ENCODE data around the gene LRRC26.

The LRRC26 gene

DNA sequence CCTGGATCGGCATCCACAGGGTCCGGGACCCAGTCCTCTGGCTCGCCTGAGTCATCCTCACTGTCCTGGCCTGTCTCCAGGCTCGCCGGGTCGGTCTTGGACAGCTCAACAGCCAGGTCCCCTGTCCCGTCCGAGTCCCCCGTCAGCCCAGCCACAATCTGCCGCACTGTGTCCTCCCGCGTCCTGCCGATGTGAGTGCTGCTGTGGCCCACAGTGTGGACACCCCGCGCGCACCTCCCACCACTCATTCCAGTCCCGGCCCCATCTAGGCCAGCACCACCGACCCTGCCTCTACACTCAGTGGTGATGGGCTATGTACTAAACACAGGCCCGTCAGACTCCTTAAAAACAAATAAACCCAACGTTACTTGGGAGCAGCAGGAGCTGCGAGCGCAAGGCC, 11.8 kb upstream of the LRRC26 start:
- no peak for DNase-seq

DNA sequence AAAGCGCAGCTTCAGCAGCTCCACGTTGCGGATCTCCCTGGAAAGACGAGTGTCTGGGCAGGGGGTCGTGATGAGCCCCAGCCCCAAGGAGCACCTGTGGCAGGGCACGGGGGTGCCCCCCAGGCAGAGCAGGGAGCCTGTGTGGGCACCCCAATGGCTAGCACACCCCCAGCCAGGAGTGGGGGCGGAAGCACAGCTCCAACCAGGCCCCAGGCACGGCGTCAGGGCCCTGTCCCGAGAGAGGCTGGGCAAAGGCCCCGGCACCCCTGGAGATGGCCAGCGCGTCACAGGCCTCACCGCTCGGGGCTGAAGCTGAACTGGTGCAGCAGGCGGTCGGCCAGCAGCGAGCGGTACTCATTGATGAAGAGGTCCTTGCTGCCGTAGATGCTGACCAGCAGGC, 10.6 kb upstream of the LRRC26 start:
- no peak for DNase-seq

DNA sequence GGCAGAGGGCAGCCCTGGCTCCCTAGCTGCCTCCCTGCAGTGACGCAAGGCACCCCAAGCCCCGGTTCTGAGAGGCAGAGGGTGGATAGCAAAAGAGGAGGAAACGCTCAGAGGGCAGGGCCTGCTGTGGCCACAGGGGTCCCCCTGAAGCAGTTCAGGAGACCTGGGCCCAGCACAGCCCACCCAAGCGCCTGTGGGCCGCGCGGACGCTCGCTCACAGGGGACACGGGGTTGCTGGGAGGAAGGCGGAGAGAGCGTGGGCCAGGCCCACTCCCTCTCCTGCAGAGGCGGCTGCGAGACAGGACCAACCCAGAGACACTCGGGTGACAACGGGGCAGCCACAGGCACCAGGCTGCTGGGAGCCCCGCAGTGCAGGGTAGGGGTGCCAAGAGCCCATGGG, 9.9 kb upstream of the LRRC26 start:
- DNase-seq: no peak

DNA sequence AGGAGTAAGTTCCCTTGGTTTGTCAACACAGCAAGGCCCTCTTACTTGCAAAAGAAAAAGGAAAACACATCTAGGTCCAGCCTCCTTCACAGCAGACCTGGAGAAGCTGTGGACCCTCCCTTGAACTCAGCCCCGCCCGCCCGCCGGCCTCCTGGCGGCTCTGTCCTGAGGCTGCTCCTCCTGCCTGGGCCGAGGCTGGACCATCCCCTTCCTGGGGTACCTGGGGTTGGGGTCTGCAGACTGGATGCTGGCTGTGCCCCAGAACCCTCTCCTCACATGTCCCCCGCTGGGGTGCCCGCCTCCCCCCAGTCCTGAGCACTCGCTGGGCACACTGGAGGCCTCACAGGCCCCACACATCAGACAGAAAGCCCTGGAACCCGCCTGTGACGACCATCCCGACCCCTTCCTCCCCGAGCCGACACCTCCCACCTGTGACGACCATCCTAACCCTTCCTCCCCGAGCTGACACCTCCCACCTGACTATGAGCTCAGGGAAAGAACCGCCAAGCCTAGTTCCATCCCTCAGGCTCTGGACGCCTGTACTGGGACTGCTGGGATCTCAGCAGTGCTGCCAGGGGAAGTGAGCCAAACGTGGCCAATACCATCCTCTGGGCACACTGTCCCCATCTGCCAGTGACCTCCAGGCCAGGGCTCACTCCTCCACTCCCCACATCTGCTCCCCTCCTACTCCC, 9.2 kb upstream of the LRRC26 start:
- DNase-seq: no peak

DNA sequence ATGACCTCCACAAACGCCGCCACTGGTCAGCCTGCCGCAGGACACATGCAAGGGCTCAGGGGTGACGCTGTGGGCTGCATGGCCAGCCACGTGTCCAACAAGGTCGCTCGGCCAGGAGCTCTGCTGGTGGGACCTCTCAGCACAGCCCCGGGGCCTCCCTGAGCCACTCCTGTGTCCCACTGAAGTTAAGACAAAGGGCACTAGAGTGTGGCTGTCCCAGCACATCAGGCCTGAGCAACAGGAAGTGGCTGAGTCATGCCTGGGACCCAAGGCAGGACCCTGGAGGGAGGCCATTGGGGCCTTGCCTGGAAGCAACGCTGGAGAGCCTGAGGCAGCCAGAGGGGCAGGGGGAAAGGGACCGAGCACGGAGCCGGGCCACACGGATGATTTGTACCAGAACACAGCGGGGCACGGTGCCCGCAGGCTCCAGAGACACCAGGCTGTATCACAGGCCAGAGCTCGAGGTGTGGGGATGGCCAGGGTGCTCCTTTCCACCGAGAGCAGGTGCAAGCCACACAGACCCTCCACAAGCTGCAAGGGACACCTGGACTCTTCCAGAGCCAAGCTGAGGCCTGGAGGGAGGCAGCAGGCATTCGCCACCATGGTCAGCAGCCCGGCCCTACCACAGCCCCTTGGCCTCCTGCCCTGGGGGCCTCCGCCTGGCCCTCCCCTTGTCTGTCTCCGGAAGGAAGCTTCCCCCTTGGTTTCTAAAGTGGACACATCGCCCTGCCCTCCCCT, 8.5 kb upstream of the LRRC26 start:
- DNase-seq: no peak

DNA sequence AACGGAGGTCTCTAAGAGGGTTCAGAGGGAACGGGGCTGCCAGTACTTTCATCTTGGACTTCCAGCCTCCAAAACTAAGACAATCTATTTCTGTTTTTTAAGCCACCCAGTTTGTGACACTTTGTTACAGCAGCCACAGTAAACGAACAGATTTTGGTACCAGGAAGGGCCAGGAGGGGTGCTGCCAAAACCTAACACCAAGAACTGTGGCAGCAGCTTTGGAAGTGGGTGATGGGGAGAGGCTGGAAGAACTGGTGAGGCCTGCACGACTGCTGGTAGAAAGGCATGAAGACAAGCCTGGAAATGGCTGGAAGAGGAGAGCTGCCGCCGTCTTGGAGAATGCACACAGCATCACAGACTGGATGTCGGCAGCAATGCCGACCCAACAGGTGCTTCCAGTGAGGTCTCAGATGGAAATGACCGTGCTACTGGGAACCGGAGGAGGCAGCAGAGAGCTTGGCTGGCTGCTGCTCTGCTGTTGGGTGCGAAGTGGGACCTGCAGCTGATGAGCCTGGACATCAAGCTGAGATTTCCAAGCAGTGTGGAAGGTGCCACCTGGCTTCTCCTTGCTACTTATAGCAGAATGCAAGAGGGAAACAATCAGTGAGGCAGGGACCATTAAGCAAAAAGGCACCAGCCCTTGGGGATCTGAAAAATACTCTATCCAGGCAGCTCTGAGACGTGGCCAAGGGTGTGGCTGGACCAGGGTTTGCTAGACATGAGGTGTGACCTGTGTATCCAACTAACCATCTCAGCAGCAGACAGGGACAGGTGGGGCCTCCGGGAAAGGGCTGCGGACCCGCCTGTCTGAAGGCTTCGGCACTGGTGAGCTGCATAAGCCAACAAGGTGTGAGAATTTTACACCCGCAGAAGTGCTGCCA, 6.7 kb upstream of the LRRC26 start:
- DNase-seq: peak; percentile 22 to 33

DNA sequence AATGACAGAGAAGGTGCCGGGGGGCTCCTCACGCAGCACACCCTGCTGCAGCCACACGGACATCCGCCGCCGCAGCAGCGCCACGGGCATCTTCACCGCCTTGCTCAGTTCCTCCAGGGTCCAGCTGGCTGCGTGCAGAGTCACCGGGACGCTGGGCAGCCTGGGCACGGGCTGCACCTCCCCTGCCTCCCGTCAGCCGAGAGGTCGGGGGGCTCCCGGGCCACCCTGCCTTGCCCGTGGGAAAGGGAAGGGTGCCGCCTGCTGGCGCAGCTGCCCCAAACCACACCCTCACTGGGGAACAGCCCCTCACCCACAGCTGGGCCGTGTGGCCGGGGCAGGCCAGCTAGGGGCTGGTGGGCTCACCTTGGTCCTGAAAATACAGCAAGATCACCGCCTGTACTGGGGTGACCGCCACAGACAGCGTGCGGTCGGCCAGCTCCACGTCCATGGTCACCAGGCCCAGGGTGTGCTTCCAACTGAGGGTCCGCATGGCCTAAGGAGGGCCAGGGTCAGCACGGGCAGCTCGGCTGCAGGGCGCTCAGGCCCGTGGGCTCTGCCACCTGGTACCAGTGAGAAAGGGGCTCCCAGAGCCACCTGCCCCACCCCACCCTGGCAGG, 5.6 kb upstream of the LRRC26 start:
- no peak for DNase-seq

DNA sequence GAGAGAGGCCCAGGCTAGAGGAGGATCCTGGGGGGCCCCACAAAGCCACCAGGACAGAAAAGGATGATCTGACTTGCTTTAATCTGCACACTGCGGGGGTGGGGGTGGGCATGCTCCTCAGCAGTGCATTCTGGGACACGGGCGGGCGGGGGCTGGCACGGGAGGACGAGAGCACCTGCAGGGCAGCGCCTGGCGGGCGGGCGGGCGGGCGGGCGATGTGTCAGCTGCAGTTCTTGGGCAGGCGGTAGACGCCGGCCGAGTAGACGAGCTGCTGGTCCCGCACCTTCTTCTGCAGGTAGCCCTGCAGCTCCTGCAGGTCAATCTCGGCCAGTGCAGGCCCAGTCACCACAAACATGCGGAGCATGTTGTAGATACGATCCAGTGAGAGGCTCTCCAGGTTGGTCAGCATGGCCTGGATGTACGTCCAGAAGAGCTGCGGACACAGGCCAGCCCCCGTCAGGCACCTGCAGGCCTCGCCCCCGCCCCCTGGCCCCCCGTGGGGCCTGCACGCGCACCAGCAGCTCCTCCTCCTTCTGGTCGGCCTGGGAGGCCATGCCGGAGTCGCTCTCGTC, 5.0 kb upstream of the LRRC26 start:
- DNase-seq: no peak

DNA sequence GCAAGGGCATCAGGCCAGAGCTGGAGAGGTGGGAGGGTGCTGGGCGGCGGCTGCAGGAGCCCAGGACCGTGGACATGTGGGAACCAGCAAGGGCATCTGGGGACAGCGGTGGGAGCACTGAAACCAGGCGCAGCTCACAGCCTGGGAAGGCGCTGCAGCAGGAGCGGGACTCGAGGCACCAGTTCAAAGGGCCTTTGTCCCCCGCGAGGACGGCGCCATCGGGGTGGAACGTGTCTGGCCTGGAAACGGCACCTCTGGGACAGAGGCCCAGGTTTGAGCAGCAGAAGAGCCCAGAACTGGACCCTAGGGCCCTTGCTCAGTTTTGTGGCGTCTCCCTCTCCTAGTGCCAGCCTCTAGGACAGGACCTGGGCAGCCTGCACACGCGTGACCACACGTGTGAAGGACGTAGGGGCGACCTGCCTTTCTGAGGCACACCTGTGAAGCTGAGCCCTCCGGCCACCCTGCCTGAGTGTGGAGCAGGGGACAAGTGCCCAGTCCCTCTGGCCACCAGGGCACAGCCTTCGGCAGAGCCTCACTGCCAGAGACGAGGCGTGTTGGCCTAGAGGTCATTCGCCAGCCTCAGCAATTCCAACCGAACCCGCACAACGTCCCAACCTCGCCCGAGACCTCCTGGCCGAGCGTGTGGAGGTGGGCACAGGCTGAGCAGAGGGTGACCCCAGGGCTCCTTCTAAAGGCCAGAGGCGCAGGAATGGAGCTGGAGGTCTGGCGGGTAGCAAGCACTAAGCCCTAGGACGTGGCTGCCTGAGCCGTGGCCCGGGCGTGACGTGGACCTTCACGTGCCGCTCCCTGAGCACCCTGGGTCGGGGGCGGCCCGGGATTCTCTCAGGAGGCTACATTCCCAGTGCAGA, 4.2 kb upstream of the LRRC26 start:
- no peak for DNase-seq

DNA sequence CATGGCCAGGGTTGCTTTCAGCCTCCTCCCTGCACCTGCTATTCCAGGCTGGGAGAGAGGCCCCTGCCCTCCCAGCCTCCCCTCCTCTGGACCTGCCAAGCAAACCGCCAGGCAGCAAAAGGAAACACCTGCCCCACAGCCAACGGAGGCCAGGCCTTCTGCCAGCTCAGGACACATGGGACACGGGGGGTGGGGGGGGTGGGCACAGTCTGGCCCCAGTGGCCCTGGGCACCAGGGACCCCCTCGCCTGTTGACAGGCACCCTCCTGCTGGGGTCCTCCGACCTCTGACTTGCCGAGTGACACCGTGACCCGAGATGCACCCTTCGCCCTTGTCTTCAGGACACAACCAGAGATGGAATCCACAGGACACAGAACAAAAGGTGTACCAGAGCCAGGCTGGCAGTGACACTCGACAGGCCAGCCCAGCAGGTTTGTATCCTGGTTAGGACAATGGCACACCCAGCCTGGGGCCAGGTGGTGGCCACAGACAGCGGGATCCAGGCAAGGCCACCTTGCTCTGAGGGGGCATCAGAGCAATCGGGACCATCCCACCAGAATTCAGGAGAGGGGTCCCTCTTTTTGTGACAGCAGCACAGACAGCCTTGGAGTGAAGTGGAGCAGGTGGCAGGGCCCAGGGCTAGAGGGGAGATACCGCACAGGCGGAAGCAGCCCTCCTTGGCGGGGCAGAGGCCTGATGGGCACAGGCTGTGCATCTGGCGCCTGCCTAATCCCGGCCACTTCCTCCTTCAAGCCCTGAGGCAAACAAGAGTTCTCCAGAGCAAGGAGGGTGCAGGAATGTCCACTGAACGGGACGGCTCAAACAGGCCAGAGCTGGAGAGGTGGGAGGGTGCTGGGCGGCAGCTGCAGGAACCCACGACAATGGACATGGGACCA, 3.3 kb upstream of the LRRC26 start:
- DNase-seq: no peak

DNA sequence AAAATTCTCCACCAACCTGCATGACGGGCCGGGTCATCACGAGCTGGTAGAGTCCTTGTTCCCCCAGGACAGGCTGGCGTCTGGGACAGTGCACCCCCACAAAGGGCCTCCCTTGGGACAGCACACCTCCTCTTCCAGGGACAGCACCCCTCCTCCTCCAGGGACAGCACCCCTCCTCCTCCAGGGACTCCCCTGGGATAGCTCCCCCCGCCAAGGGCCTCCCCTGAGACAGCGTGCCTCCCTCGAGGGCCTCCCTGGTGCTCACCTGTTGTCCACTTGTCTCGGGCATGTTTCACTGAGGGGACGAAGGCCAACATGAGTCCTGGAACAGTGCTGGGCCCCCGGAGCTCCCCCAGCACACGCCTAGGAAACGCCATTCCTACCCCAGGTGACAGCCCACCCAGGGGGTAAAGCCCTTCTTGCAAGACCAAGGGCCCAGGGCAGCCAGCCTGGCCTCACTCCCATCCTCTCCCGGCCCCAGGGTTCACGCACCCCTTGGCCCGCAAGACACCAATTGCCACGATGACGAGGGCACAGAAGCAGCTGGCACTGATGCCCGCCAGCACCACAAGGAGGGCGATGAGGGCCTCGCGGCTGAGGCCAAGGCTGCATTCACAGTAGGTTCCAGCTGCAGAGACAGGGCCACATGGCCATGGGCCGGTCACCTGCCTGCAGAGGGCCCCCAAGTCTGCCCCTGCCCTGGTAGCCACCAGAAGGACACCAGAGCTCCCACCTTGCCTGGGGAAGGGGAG, 1.5 kb upstream of the LRRC26 start:
- DNase-seq: no peak

DNA sequence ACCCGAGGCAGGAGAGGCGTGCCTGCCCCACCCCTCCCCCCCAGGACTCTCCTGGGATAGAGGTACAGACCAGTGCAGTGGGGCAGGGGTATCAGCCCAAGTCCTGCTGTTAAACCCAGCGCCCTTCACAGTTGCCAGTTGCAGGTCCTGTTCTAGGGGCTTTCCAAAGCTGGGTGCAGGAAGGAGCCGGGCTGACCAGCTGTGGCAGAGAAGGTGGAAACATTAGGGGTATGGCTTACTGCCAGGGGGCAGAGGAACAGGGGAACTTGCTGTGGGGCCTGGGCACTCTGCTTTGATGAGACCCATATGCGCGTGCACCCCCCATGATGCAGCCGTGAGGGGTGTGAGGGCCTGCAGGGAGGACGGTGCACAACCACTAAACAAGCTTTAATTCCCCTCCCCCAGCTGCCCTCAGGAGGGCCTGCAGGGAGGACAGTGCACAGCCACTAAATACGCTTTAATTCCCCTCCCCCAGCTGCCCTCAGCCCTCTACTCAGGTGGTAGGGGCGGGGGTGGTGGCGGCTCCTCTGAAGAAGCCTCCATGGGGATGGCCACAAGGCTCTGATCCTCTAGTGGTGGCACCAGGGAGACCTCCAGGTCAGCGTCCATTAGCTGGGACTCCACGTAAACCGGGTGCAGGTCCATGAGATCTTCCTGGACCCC, 766 bp upstream of the LRRC26 start:
- DNase-seq: no peak

DNA sequence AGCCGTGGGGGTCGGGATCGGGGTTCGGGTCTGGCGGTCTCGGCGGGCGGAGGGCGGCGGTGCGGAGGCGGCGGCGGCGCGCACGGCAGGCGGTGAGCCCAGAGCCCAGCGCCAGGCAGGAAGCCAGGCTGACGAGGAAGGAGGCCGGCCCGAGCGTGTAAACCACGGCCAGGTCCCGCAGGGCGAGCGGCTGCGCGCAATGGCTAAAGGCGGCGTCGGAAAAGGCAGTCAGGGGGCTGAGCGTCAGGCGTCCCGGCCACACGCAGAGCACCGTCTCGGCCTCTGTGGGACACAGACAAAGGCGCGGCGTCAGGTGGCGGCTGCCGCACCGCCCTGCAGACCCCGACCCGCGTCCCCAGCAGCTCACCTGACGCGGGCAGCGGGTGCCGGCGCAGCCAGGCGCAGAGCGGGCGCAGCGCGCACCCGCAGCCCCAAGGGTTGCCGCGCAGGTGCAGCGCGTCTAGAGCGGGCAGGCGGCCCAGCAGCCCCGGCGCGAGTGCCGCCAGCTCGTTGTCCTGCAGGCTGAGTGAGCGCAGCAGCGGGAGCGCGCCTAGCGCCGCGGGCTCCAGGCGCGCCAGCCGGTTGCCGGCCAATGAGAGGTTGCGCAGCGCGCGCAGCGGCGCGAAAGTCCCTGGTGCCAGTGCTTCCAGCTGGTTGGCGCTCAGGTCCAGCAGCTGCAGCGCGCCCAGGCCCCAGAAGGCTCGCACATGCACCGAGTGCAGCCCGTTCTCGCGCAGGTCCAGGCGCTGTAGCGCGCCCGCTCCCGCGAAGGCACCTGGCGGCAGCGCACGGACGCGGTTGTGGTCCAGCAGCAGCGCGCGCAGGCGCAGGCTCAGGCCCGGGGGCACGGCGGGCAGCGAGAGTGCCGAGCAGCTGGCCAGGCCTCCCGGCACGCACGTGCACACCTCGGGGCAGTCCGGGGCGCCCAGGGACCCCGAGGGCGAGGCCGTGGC, 671 bp downstream of the LRRC26 start:
- no peak for DNase-seq

DNA sequence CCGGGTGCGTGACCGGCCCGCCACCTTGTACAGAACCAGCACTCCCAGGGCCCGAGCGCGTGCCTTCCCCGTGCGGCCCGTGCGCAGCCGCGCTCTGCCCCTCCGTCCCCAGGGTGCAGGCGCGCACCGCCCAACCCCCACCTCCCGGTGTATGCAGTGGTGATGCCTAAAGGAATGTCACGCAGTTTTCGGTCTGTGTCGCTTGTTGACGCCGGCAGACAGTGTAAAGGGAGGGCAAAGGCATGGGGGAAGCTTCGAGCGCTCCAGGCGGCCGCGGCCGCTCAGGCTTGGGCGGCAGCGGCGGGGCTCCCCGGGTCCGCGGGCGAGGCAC, 1.3 kb downstream of the LRRC26 start:
- DNase-seq: no peak

DNA sequence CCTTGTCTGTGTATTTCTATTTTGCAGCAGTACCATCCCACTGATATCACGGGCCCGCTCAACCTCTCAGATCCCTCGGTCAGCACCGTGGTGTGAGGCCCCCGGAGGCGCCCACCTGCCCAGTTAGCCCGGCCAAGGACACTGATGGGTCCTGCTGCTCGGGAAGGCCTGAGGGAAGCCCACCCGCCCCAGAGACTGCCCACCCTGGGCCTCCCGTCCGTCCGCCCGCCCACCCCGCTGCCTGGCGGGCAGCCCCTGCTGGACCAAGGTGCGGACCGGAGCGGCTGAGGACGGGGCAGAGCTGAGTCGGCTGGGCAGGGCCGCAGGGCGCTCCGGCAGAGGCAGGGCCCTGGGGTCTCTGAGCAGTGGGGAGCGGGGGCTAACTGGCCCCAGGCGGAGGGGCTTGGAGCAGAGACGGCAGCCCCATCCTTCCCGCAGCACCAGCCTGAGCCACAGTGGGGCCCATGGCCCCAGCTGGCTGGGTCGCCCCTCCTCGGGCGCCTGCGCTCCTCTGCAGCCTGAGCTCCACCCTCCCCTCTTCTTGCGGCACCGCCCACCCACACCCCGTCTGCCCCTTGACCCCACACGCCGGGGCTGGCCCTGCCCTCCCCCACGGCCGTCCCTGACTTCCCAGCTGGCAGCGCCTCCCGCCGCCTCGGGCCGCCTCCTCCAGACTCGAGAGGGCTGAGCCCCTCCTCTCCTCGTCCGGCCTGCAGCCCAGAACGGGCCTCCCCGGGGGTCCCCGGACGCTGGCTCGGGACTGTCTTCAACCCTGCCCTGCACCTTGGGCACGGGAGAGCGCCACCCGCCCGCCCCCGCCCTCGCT, 1.9 kb downstream of the LRRC26 start:
- no peak for DNase-seq

DNA sequence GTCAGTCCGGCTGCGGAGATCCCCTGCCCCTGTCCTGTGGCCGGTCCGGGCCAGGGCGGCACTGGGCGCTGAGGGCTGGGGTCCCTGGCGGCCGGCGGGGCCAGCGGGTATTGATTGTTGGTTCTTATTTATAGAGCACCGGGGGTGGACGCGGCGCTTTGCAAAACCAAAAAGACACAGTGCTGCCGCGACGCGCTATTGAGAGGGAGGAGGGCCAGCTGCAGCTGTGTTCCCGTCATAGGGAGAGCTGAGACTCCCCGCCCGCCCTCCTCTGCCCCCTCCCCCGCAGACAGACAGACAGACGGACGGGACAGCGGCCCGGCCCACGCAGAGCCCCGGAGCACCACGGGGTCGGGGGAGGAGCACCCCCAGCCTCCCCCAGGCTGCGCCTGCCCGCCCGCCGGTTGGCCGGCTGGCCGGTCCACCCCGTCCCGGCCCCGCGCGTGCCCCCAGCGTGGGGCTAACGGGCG, 2.5 kb downstream of the LRRC26 start:
- DNase-seq: no peak

All from Kasumi-1 (cell line).